ENCODE measurements around the gene FUT2. TPM values are rescaled to one million over a fixed set of nuclear protein-coding genes. Genes with fewer than 3 reads are reported as not detected.

The FUT2 gene
- total RNA-seq, 1 experiment from 2014 or later: 12.5 TPM

GRCh38 chr19:48703316-48703715 is 7.5 kb downstream of the FUT2 start:
- no peaks in the 10 kb centered on the region for H3K27me3 ChIP-seq (ENCODE audit: insufficient read depth, low read length)
- peaks cover 7 to 15% of the 10 kb centered on the region in 2 experiments for H3K4me1 ChIP-seq (ENCODE audit: control insufficient read depth in 1 of 2, insufficient read depth in 2 of 2, low read length in 2 of 2)
- peaks cover 3 to 15% of the 10 kb centered on the region in 2 experiments; a peak in 2 of 4 replicates for H3K36me3 ChIP-seq (ENCODE audit: control insufficient read depth in 1 of 2, insufficient read depth in 2 of 2, low read length in 2 of 2)
- H3K27ac ChIP-seq (ENCODE audit: low read depth, low read length): no peak overlapping the region
- peaks cover 4% of the 10 kb centered on the region; the same call in 1 of the 2 replicates for H3K79me2 ChIP-seq (ENCODE audit: insufficient read depth, low read length)
- no peak overlapping the region for H3K4me2 ChIP-seq (ENCODE audit: low read length)
- H4K20me1 ChIP-seq (ENCODE audit: insufficient read depth): no peaks in the 10 kb centered on the region
- ChIA-PET RAD21 (ENCODE audit: low non-redundant PET in 1 of 2, low total read pairs in 2 of 2, uncharacterized antibody in 2 of 2, unreplicated experiment in 2 of 2) (no interaction called here), POLR2A (no interaction called here), CTCF (no interaction called here)
- TF ChIP-seq ZNF274 (IDR thresholded peaks at IDR 0.05; ENCODE audit: low read depth, low read length) (no peak), RAD21 (IDR thresholded peaks at IDR 0.05; ENCODE audit: low read depth) (no peak), POLR2A (IDR thresholded peaks at IDR 0.05; ENCODE audit: borderline replicate concordance, extremely low read depth, insufficient read depth, insufficient read length) (no peak), EGR1 (IDR thresholded peaks at IDR 0.05; ENCODE audit: low read depth) (no peak), CBX3 (IDR thresholded peaks at IDR 0.05; ENCODE audit: low read depth) (no peak), YY1 (IDR thresholded peaks at IDR 0.05; ENCODE audit: extremely low read depth, insufficient replicate concordance, low read depth, low read length) (no peak), FOSL1 (IDR thresholded peaks at IDR 0.05; ENCODE audit: low read depth) (no peak), TCF7L2 (IDR thresholded peaks at IDR 0.05; ENCODE audit: borderline replicate concordance, extremely low read depth, insufficient read depth, insufficient read length) (no peak), ELF1 (IDR thresholded peaks at IDR 0.05; ENCODE audit: borderline replicate concordance, low read depth) (no peak), EZH2phosphoT487 (IDR thresholded peaks at IDR 0.05; ENCODE audit: borderline replicate concordance) (no peak), SRF (IDR thresholded peaks at IDR 0.05; ENCODE audit: low read depth) (no peak), POLR2AphosphoS5 (IDR thresholded peaks at IDR 0.05; ENCODE audit: low read depth, low read length) (no peak), ZFX (IDR thresholded peaks at IDR 0.05) (no peak), EZH2 (IDR thresholded peaks at IDR 0.05) (no peak), SP1 (IDR thresholded peaks at IDR 0.05; ENCODE audit: low read depth) (no peak)
- TF ChIP-seq, protein P1, sequence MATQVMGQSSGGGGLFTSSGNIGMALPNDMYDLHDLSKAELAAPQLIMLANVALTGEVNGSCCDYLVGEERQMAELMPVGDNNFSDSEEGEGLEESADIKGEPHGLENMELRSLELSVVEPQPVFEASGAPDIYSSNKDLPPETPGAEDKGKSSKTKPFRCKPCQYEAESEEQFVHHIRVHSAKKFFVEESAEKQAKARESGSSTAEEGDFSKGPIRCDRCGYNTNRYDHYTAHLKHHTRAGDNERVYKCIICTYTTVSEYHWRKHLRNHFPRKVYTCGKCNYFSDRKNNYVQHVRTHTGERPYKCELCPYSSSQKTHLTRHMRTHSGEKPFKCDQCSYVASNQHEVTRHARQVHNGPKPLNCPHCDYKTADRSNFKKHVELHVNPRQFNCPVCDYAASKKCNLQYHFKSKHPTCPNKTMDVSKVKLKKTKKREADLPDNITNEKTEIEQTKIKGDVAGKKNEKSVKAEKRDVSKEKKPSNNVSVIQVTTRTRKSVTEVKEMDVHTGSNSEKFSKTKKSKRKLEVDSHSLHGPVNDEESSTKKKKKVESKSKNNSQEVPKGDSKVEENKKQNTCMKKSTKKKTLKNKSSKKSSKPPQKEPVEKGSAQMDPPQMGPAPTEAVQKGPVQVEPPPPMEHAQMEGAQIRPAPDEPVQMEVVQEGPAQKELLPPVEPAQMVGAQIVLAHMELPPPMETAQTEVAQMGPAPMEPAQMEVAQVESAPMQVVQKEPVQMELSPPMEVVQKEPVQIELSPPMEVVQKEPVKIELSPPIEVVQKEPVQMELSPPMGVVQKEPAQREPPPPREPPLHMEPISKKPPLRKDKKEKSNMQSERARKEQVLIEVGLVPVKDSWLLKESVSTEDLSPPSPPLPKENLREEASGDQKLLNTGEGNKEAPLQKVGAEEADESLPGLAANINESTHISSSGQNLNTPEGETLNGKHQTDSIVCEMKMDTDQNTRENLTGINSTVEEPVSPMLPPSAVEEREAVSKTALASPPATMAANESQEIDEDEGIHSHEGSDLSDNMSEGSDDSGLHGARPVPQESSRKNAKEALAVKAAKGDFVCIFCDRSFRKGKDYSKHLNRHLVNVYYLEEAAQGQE (IDR thresholded peaks at IDR 0.05; ENCODE audit: low read depth): no peak
- TF ChIP-seq, protein P2, sequence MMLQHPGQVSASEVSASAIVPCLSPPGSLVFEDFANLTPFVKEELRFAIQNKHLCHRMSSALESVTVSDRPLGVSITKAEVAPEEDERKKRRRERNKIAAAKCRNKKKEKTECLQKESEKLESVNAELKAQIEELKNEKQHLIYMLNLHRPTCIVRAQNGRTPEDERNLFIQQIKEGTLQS (IDR thresholded peaks at IDR 0.05): no peak
- TF ChIP-seq, protein P3, sequence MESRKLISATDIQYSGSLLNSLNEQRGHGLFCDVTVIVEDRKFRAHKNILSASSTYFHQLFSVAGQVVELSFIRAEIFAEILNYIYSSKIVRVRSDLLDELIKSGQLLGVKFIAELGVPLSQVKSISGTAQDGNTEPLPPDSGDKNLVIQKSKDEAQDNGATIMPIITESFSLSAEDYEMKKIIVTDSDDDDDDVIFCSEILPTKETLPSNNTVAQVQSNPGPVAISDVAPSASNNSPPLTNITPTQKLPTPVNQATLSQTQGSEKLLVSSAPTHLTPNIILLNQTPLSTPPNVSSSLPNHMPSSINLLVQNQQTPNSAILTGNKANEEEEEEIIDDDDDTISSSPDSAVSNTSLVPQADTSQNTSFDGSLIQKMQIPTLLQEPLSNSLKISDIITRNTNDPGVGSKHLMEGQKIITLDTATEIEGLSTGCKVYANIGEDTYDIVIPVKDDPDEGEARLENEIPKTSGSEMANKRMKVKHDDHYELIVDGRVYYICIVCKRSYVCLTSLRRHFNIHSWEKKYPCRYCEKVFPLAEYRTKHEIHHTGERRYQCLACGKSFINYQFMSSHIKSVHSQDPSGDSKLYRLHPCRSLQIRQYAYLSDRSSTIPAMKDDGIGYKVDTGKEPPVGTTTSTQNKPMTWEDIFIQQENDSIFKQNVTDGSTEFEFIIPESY (IDR thresholded peaks at IDR 0.05; ENCODE audit: extremely low read depth, insufficient replicate concordance, low read length): no peak
- TF ChIP-seq, protein P4, sequence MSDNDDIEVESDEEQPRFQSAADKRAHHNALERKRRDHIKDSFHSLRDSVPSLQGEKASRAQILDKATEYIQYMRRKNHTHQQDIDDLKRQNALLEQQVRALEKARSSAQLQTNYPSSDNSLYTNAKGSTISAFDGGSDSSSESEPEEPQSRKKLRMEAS (IDR thresholded peaks at IDR 0.05): no peak
- H3K9ac ChIP-seq (ENCODE audit: low read length): no peak overlapping the region
- no TSS peak for BruUV-seq (replicated peaks)
- ATAC-seq (no peak), DNase-seq (ENCODE audit: low read depth, low spot score) (no peak)
- no peak overlapping the region for H2AFZ ChIP-seq (ENCODE audit: low read depth, low read length, poor library complexity, severe bottlenecking)
- intact Hi-C loops (cut with micrococcal nuclease): no loop called here
- no peaks in the 10 kb centered on the region for H3K9me2 ChIP-seq (ENCODE audit: insufficient read depth)
- no peaks in the 10 kb centered on the region for H3K9me3 ChIP-seq (ENCODE audit: control insufficient read depth in 1 of 2, insufficient read depth in 1 of 2, low read depth in 1 of 2, low read length in 2 of 2)
- H3K4me3 ChIP-seq (replicated peaks in 1 of 2; ENCODE audit: low read depth in 1 of 2, low read length in 2 of 2): no peak overlapping the region

Data from HCT116 (cell line).